ENCODE results near the gene AKR7A3.

DNA sequence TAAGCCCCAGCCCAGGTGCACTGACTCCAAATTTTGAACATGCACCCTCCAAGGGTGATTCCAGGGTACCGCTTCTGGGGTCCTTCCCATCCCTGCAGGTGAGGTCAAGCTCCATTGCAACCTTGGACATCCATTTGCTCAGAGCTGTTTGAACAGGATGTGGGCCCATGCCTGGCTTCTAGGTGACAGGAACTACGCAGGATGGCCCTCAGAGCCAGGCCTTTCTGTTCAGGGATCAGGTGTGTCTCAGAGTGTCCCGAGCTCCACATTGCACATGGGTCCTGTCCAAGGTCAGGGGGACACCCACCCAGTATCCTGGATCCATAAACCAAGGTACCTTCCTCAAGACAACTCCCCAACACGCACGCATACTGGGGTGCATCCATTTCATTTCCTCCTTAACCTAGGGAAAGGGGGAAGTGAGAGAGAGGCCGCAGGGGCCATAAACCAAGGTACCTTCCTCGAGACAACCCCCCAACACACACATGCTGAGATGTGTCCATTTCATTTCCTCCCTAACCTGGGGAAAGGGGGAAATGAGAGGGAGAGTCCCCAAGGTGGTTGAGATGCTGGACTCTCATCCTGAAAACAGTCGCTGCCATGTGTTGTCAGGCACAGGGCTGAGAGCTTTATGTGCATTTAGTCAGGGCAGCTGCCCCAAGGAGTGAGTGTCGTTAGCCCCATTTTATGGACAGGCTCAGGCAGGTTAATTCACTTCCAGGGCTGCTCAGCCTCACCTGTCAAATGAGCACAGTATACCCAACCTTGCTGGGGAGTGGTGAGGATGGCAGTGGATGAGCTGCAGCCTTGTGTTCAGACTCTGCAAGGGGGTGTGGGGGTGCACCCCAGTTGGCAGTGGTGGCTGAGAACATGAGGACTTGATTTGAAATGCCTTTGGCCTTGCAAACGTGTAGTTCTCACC is 25.7 kb upstream of the AKR7A3 start:
- TF ChIP-seq EP300 (IDR thresholded peaks at IDR 0.05): no peak
- TF ChIP-seq, protein P1, sequence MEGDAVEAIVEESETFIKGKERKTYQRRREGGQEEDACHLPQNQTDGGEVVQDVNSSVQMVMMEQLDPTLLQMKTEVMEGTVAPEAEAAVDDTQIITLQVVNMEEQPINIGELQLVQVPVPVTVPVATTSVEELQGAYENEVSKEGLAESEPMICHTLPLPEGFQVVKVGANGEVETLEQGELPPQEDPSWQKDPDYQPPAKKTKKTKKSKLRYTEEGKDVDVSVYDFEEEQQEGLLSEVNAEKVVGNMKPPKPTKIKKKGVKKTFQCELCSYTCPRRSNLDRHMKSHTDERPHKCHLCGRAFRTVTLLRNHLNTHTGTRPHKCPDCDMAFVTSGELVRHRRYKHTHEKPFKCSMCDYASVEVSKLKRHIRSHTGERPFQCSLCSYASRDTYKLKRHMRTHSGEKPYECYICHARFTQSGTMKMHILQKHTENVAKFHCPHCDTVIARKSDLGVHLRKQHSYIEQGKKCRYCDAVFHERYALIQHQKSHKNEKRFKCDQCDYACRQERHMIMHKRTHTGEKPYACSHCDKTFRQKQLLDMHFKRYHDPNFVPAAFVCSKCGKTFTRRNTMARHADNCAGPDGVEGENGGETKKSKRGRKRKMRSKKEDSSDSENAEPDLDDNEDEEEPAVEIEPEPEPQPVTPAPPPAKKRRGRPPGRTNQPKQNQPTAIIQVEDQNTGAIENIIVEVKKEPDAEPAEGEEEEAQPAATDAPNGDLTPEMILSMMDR (IDR thresholded peaks at IDR 0.05): no peak

Measured in ovary (tissue), 3 donors.